Medulla oblongata (tissue), 1 donor: Measurements from ENCODE around the gene CNP.

ENCODE experiments used
- DNase-seq: peaks from one replicate; pipeline ENCODE4 v3.0.0-alpha.2; 2015; ENCODE audit errors: extremely low spot score

Gene CNP

GRCh38 chr17:41942626-41943373 lies 23.8 kb upstream of the CNP start:
- DNase-seq = no peak

GRCh38 chr17:41943492-41943891 lies 23.1 kb upstream of the CNP start:
- no peak for DNase-seq

- no peak for DNase-seq
Observed at GRCh38 chr17:41944943-41945342, 21.7 kb upstream of the CNP start.

- DNase-seq = no peak
Observed at GRCh38 chr17:41948762-41949460, 17.7 kb upstream of the CNP start.

GRCh38 chr17:41956522-41956921 lies 10.1 kb upstream of the CNP start:
- DNase-seq = no peak

- no peak for DNase-seq
Observed at GRCh38 chr17:41957031-41957868, 9.3 kb upstream of the CNP start.

GRCh38 chr17:41957869-41958439 lies 8.6 kb upstream of the CNP start:
- DNase-seq = no peak

GRCh38 chr17:41959030-41959335 lies 7.6 kb upstream of the CNP start:
- DNase-seq = no peak

GRCh38 chr17:41959336-41960095 lies 7.1 kb upstream of the CNP start:
- peak; percentile 53 for DNase-seq

- DNase-seq = no peak
Observed at GRCh38 chr17:41962111-41962510, 4.5 kb upstream of the CNP start.

- DNase-seq = peak; percentile 90
Observed at GRCh38 chr17:41962768-41963434, 3.7 kb upstream of the CNP start.

- peak; percentile 52 for DNase-seq
Observed at GRCh38 chr17:41965694-41966462, 717 bp upstream of the CNP start.

GRCh38 chr17:41967141-41967920 lies 736 bp downstream of the CNP start:
- peak; percentile 95 for DNase-seq

- DNase-seq = no peak
Observed at GRCh38 chr17:41967921-41968578, 1.5 kb downstream of the CNP start.

- DNase-seq = no peak
Observed at GRCh38 chr17:41968676-41969075, 2.1 kb downstream of the CNP start.

GRCh38 chr17:41970901-41971331 lies 4.3 kb downstream of the CNP start:
- DNase-seq = no peak

GRCh38 chr17:41971721-41972523 lies 5.3 kb downstream of the CNP start:
- peak; percentile 2 for DNase-seq
